Peyer's patch (tissue), 4 donors: ENCODE results near the gene NCS1.

Experiments
- CTCF ChIP-seq, 6 experiments: fragments of 450-650 bp in 4 of 6; fragments of 200-600 bp in 2 of 6; sonication (generic) in 1 of 6; IDR thresholded peaks; one replicate each; pipeline ENCODE4 v1.5.1; 2017 to 2019; ENCODE audit warnings: antibody characterized with exemption in 6 of 6, mild to moderate bottlenecking in 3 of 6, moderate library complexity in 1 of 6
- POLR2A ChIP-seq, 2 donors: fragments of 450-650 bp; IDR thresholded peaks; one replicate each; pipeline ENCODE4 v1.5.1; 2017; ENCODE audit warnings: antibody characterized with exemption in 2 of 2, mild to moderate bottlenecking in 2 of 2, moderate library complexity in 2 of 2

- TF ChIP-seq POLR2A (IDR thresholded peaks at IDR 0.05) = no peak
- TF ChIP-seq CTCF (IDR thresholded peaks at IDR 0.05) = no peak
These were observed 65.7 kb downstream of the NCS1 start for GRCh38 chr9:130237763-130238524.
